HG02588 (cell line): ENCODE results near the gene SOX2.

Source experiments
- ATAC-seq: cut with Tn5 transposase; IDR thresholded peaks from one replicate; pipeline ENCODE4 v1.9.1; 2021; ENCODE audit warnings: mild to moderate bottlenecking, moderate library complexity; ENCODE audit not compliant: unreplicated experiment

The SOX2 gene

GRCh38 chr3:181704421-181705085 is 7.2 kb upstream of the SOX2 start:
- ATAC-seq, result no peak

GRCh38 chr3:181705086-181705480 is 6.6 kb upstream of the SOX2 start:
- no peak for ATAC-seq

- no peak for ATAC-seq
Observed at GRCh38 chr3:181707980-181708379, 3.7 kb upstream of the SOX2 start.

DNA sequence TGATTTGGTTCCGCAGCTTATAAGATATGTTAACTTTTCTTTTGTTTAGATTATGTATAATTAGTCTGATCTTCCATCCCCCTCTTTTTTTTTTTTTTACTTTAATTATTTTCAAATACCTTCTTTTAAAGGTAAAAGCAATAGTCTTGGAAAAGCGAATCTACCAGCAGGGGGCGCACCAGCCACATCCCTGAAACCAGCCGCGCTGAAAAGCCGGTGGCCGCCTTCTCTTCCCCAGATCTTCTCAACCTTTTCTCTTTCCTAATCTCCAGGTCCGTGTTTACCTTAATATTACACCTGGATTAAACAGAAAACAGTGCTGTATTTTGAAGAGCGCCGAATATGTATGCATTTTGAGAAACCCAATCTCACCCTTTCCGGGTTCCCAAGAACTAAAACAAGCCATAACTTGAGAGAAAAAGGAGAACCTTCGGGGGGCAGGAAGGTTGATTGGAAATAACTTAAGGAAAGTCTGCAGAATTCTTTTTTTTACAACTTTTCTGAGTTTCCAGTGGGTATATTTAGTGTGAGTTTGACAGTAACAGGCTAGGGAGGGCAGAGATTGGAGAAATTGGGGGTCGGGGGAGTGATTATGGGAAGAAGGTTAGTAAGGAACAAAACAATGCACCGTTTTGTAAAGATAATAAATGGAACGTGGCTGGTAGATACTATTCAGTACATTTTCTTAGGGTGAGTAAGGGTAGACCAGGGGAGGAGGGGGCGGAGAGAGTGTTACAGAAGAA is 2.0 kb upstream of the SOX2 start:
- ATAC-seq, result peak; percentile 44

GRCh38 chr3:181710345-181711291 is 1.1 kb upstream of the SOX2 start:
- no peak for ATAC-seq

GRCh38 chr3:181712226-181712552 is 464 bp downstream of the SOX2 start:
- no peak for ATAC-seq

DNA sequence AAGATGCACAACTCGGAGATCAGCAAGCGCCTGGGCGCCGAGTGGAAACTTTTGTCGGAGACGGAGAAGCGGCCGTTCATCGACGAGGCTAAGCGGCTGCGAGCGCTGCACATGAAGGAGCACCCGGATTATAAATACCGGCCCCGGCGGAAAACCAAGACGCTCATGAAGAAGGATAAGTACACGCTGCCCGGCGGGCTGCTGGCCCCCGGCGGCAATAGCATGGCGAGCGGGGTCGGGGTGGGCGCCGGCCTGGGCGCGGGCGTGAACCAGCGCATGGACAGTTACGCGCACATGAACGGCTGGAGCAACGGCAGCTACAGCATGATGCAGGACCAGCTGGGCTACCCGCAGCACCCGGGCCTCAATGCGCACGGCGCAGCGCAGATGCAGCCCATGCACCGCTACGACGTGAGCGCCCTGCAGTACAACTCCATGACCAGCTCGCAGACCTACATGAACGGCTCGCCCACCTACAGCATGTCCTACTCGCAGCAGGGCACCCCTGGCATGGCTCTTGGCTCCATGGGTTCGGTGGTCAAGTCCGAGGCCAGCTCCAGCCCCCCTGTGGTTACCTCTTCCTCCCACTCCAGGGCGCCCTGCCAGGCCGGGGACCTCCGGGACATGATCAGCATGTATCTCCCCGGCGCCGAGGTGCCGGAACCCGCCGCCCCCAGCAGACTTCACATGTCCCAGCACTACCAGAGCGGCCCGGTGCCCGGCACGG is 991 bp downstream of the SOX2 start:
- no peak for ATAC-seq

DNA sequence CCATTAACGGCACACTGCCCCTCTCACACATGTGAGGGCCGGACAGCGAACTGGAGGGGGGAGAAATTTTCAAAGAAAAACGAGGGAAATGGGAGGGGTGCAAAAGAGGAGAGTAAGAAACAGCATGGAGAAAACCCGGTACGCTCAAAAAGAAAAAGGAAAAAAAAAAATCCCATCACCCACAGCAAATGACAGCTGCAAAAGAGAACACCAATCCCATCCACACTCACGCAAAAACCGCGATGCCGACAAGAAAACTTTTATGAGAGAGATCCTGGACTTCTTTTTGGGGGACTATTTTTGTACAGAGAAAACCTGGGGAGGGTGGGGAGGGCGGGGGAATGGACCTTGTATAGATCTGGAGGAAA is 1.5 kb downstream of the SOX2 start:
- no peak for ATAC-seq

- ATAC-seq, result no peak
Observed at GRCh38 chr3:181713676-181714612, 2.2 kb downstream of the SOX2 start.

DNA sequence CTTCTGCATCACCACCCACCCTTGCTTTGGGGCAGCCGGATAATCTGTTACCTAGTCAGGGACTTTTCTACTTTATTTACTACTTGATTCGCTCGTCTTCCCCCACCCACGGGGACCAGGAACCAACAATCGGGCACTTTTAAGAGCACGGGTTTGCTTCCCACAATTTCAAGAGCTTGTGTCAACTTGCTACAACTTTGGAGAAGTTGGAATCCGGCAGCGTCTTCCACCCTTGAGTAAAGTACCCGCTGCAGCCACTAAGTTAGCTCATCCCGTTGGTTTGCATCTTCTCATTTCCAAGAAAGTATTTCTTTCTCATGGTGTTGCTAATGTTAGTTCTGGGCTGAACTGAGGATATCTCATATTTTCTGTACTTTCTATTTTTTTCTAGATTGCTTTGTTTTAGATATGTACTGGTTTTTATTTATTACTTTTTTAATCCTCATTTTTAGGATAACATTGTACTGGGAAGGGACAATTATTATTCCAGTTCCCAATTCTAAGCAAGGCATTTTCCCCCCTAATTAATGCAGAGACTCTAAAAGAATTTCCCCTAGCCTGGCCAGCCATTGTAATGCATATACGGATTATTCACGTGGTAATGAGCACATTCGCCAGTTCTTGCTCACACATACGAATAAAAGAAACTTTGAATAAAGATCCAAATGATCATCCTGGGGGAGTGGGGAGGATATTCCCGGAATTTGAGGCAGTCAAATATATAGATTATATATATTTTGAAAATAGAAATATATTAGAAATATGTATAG is 4.0 kb downstream of the SOX2 start:
- ATAC-seq, result no peak

DNA sequence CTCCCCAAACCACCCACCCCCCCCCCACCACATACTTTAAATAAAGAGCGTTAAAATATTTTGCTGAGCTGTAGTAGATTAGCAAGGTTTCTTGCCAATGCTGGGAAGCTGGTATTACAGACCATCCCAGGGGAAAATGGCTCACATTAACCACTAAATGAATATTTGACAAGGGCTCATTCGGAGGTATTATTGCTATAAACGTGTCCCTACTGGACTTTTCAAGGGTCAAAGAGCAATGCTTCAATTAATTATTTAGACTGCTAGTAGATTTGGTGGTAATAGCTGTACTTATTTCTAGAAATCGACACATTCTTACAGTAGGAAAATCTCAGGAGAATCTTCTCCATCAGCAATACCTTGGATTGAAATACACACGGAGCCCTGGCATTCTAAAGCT is 5.2 kb downstream of the SOX2 start:
- no peak for ATAC-seq

DNA sequence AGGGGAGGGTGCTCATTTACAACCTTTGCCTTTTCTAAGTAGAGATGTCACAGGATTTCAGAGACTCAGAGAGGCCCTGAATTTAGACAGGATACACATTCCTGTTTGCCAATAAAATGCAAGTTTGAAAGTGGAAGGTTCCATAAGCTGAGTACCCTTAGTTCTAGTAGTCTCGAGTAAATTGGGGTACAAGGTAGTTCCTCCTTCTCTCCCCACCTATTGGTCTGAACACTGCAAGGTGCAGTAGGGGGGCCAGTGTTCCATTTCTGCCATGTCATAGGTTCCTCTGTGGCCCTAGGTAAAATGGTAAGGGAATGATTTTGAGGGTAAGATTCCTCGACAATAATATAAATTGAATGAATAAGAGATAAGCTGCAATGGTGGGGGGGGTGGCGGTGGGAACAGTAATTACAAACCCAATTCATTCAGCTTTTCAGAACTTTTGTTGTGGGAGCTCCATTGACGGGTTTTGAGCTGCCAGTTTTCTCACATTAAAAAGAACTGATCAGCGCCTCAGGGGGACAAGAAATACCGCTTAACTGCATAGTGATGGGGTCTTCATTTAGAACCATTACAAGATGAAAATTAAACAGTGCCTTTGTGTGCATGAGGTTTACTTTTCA is 5.9 kb downstream of the SOX2 start:
- ATAC-seq, result no peak

- ATAC-seq, result no peak
Observed at GRCh38 chr3:181718369-181718768, 6.6 kb downstream of the SOX2 start.

DNA sequence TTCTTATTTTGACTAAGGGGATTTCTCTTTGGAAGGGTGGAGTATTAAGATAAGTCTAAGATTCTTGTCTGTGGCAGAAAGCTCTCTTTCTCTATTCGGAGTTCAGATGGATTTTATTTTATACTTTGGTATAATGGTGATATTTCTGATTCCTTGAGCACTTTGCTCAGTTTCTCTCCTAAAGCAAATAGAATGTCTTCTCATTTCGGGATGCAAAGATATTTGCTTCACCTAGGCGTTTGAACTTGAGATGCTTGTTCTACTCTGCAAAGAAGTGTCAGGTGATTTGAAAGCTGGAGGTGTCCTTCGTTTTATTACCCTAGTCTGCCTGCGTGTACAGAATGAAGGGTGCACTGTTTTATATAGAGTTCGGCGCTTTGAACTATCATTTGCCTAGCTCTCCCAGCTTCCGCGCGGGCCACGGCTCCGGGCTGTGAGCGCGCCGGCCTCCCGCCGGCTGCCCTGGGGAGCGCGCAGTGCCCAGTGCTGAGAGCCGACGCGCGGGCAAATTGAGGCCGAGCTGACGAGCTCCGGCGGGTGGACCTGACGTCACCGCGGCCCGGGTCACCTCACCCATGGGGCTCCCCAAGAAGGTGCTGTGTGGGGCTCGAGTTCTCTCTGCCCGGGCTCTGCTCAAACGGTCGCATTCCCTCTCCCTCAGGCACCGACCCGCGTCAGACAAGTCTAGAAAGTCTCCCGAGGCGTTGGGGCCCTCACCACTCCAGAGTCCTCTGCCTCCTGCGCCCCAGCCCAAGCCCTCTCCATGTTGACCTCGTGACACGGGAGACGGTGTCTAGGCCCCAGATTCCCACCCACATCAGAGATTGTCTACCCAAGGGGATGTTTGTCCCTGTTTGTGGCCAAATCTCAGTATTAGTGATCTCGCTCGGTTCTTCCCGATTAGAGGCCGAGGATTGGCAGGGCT is 7.5 kb downstream of the SOX2 start:
- no peak for ATAC-seq

DNA sequence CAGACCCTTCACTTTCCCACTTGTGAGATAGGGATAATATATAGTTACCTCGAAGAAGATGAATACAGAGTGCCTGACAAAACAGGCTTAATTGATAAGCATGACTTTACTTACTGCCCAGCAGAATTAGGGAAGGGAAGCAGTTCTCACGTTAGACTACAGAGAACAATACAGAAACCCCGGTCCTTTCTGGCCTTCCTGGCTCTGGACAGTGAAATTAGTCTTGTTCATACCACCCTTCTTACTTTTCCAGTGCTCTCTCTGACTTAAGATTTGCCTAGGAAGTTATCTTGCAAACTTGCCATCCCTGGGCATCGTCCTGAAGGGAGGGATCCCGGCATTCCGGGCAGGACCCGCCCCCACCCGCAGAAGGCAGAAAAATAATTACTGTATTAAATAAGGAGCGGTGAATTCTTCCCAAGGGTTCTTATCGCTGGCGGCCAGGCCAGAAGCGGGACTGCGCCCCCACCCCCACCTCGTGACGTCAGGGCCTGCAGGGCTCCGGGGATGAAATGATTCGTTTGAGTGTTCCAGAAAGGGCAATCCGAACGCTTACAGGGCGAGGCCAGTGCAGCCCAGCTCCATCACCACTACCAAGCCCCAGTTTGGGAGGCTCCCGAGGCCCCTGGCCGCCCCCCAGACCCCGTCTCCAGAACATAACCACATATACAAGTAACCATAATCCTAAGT is 8.4 kb downstream of the SOX2 start:
- no peak for ATAC-seq

- ATAC-seq, result no peak
Observed at GRCh38 chr3:181721046-181721875, 9.5 kb downstream of the SOX2 start.
